ENCODE results near the gene CALM1.
A peak's percentile ranks its signal among the peaks of the same experiment; 100 is the strongest.

Gene CALM1

DNA sequence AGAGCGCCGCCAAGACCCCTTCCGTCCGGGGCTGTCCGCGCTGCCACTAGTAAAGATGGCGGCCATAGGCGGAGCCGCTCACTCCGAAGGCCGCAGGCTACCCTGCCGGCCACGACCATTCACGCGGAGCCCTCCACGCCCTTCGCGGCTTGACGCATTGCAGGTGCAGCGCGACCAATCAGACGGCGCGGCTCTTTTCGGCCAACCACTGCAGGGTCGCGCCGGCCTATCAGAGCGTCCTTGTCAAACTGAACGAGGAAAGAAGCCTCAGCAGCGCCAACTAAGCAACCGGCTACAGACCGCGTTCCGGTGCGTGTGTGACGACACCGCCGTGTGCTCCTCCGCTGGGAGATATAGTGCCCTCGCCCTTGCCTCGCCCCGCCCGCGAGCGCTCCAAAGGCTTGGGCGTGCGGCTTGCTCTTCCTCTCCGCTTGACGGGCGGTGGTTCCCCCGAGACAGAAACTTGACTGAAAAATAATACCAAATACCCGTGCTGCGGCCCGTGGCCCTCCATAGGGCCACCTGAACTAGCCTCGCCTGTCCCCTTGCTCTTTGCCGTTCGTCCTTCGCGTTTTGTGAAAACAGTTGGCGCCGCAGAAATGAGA lies 13.6 kb upstream of the CALM1 start:
- peak; percentile 94 for DNase-seq (ENCODE audit: low spot score)
- TF ChIP-seq, protein P1, sequence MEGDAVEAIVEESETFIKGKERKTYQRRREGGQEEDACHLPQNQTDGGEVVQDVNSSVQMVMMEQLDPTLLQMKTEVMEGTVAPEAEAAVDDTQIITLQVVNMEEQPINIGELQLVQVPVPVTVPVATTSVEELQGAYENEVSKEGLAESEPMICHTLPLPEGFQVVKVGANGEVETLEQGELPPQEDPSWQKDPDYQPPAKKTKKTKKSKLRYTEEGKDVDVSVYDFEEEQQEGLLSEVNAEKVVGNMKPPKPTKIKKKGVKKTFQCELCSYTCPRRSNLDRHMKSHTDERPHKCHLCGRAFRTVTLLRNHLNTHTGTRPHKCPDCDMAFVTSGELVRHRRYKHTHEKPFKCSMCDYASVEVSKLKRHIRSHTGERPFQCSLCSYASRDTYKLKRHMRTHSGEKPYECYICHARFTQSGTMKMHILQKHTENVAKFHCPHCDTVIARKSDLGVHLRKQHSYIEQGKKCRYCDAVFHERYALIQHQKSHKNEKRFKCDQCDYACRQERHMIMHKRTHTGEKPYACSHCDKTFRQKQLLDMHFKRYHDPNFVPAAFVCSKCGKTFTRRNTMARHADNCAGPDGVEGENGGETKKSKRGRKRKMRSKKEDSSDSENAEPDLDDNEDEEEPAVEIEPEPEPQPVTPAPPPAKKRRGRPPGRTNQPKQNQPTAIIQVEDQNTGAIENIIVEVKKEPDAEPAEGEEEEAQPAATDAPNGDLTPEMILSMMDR (IDR thresholded peaks at IDR 0.05; ENCODE audit: extremely low read depth, insufficient read depth, missing control alignments), result peak; percentile 7
- in situ Hi-C loops (cut with MboI; ENCODE audit: low pct_unique_long_range_greater_than_20kb, low sequenced_read_pairs, unreplicated experiment), result no loop called here

DNA sequence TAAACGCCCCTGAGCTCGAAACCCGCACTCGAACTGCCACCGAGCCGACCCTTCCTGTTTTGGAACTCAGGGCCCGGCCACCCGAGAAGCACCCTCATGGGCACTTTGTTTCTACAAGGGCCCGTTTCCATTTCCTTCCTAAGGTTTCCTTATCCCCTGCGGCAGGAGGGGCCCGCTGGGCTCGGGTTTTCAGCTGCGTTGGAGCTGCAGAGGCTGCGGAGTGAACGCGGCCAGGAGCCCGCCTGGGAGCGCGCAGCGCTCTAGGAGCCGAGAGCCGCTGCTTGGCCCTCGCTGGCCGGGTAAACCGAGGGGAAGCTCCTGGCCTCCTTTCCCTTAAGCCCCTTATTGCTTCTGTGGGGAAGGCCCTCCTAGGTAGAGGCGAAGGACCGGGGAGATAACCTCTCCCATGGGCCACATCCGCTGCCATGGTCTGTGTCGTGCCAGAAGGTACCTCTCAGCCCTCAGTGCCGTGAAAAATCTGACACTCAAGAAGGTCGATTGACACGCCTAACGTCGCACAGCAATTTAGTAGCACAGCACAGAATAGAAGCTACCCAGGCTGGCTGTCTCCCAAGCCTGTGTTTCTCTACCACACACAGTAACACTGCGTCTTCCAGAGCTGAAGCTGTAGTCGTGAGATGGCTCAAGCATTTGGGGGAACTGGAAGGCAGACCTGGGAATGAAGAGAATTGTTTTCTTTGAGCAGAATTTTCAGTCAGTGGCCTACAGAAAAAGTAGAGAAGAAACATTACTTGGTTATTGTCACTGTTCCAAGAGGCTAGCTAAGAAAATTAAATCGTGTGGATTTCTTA lies 12.9 kb upstream of the CALM1 start:
- TF ChIP-seq, protein P1 (IDR thresholded peaks at IDR 0.05; ENCODE audit: extremely low read depth, insufficient read depth, missing control alignments), result no peak
- in situ Hi-C loops (cut with MboI; ENCODE audit: low pct_unique_long_range_greater_than_20kb, low sequenced_read_pairs, unreplicated experiment), result no loop called here
- peak; percentile 38 for DNase-seq (ENCODE audit: low spot score)

DNA sequence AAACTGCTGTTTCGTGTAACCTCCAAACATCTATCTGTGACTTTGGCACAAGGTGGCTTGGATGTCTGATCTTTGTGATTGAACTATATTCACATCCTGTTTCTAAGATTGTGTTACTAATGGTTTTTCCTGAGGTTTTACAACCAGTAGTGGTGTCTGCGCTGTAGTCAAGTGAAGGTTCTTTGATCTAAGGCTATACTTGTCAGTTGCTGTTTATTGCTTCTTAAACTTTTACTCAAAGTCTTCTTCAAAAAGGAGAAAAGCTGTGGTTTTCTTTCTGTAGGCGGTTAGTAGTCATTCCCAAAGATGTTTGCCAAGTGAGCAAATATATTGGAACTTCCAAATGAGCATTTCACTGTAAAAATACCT lies 12.3 kb upstream of the CALM1 start:
- in situ Hi-C loops (cut with MboI; ENCODE audit: low pct_unique_long_range_greater_than_20kb, low sequenced_read_pairs, unreplicated experiment), result no loop called here
- TF ChIP-seq, protein P1 (IDR thresholded peaks at IDR 0.05; ENCODE audit: extremely low read depth, insufficient read depth, missing control alignments), result no peak
- no peak for DNase-seq (ENCODE audit: low spot score)

DNA sequence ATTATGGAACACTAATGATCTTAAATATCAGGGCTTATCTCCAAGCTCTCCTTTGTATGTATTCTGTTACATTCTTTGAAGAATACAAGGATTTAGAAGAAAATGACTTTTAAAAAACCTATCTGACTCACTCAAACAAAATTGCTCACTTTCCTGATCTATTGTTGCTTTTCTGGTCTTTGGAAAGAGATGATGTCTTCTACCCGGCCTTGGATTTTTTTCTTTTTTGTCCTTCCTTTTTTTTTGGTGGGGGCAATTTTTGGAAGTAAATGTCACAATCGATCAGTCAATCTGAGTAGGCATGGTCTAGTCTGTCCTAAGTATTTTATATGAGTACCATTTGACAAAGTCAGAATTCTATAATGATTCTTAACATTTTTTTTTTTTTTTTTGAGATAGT lies 10.5 kb upstream of the CALM1 start:
- in situ Hi-C loops (cut with MboI; ENCODE audit: low pct_unique_long_range_greater_than_20kb, low sequenced_read_pairs, unreplicated experiment), result no loop called here
- TF ChIP-seq, protein P1 (IDR thresholded peaks at IDR 0.05; ENCODE audit: extremely low read depth, insufficient read depth, missing control alignments), result no peak
- no peak for DNase-seq (ENCODE audit: low spot score)

DNA sequence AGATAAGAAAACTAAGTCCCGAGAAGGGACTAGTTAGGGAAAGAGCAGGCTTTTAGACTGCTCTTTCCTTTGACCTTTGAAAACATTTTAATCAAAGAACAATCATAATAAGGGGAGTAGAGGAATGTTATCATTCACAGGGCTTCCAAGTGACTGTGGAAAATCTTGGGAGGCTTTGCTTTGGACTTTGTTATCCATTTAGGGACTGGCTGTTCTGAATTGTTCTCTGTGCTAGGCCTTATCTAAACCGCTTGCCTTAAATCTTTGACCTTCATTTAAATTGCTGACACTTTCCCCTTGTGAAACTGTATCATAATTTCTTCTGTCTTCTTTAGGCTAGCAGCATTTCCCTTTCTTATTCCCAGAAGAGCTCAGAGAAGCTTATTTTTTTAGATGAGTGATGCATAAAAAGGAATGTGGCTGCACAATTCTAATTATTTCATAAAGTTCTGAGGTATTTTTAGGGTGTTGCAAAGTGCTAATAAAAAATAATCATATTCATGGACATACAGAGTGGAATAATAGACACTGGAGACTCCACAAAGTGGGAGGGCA lies 9.5 kb upstream of the CALM1 start:
- DNase-seq (ENCODE audit: low spot score), result no peak
- TF ChIP-seq, protein P1 (IDR thresholded peaks at IDR 0.05; ENCODE audit: extremely low read depth, insufficient read depth, missing control alignments), result no peak
- in situ Hi-C loops (cut with MboI; ENCODE audit: low pct_unique_long_range_greater_than_20kb, low sequenced_read_pairs, unreplicated experiment), result no loop called here

DNA sequence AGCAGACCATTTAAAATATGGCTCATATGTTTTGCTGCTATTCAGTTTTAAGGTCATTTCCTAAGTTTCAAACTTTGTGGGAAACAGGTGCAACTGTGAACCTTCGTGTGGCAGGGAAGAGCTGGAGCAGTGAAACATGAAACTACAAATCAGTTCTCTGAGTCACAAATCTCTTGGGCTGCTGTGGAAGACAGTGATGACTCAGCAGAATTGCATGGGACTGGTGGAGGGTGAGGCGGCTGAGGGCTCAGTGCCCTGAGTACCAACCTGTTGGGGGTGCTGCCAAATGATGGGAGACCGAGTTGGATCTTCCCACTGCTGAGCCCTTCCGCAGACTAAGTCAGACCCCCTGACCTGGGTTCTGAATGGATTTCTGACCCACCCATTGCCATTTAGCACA lies 8.4 kb upstream of the CALM1 start:
- TF ChIP-seq, protein P1 (IDR thresholded peaks at IDR 0.05; ENCODE audit: extremely low read depth, insufficient read depth, missing control alignments), result no peak
- no peak for DNase-seq (ENCODE audit: low spot score)
- in situ Hi-C loops (cut with MboI; ENCODE audit: low pct_unique_long_range_greater_than_20kb, low sequenced_read_pairs, unreplicated experiment), result no loop called here
